OCI-LY3 (cell line): Measurements from ENCODE around the gene TAS1R2.
"Not testable (repeated sequence)": the region's sequence is repeated elsewhere in the genome, so short reads cannot be mapped to it uniquely, and the experiment has no call there.

Source experiments
- H2AFZ ChIP-seq: fragments of 200-600, 300-600 bp; shearing (Covaris generic); 2 replicates; pipeline ENCODE4 v1.6.0; 2014; ENCODE audit warnings: antibody characterized with exemption, low read depth, low read length
- H3K27ac ChIP-seq: fragments of 200-600, 300-600 bp; sonication (generic); 2 replicates; pipeline ENCODE4 v1.5.1; 2014; ENCODE audit warnings: mild to moderate bottlenecking, low read length, moderate library complexity, mixed read lengths
- H3K27me3 ChIP-seq: fragments of 200-600, 300-600 bp; sonication (generic); 2 replicates; pipeline ENCODE4 v1.6.1; 2014; ENCODE audit warnings: low read depth, low read length, mixed read lengths
- H3K36me3 ChIP-seq: fragments of 200-600, 300-600 bp; sonication (generic); replicated peaks from 2 replicates; pipeline ENCODE3; 2014; ENCODE audit warnings: low read depth, low read length, mixed read lengths
- H3K4me1 ChIP-seq: fragments of 300-600, 200-600 bp; sonication (generic); 2 replicates; pipeline ENCODE4 v1.6.1; 2014; ENCODE audit warnings: low read length, mixed read lengths
- H3K4me2 ChIP-seq: fragments of 200-600, 300-600 bp; sonication (generic); 2 replicates; pipeline ENCODE4 v1.6.1; 2014; ENCODE audit warnings: low read length, mixed read lengths
- H3K4me3 ChIP-seq: fragments of 300-600, 200-600 bp; sonication (generic); 2 replicates; pipeline ENCODE4 v1.5.1; 2014; ENCODE audit warnings: antibody characterized with exemption, mild to moderate bottlenecking, low read length, moderate library complexity
- H3K79me2 ChIP-seq: fragments of 300-600, 200-600 bp; shearing (Covaris generic); 2 replicates; pipeline ENCODE4 v1.6.1; 2014; ENCODE audit warnings: mild to moderate bottlenecking, low read length, mixed read lengths
- H3K9ac ChIP-seq: fragments of 300-600, 200-600 bp; shearing (Covaris generic); 2 replicates; pipeline ENCODE4 v1.6.0; 2014; ENCODE audit warnings: mild to moderate bottlenecking, low read length, moderate library complexity
- H3K9me3 ChIP-seq: fragments of 200-600, 300-600 bp; shearing (Covaris generic); 2 replicates; pipeline ENCODE4 v1.6.1; 2014; ENCODE audit warnings: low read length, mixed read lengths; ENCODE audit not compliant: insufficient read depth
- H4K20me1 ChIP-seq: fragments of 200-600, 300-600 bp; sonication (generic); 2 replicates; pipeline ENCODE4 v1.6.1; 2016; ENCODE audit warnings: low read length, mixed read lengths; ENCODE audit not compliant: insufficient read depth
- CTCF ChIP-seq: fragments of 200-600, 300-600 bp; sonication (generic); IDR thresholded peaks from 2 replicates; pipeline ENCODE4 v1.5.1; 2014; ENCODE audit warnings: antibody characterized with exemption, low read length, low read depth
- EZH2phosphoT487 ChIP-seq: fragments of 200-600 bp; shearing (Covaris generic); IDR thresholded peaks from 2 replicates; pipeline ENCODE4 v1.6.1; 2018; ENCODE audit warnings: antibody characterized with exemption, mixed run types, low read depth

The TAS1R2 gene

GRCh38 chr1:18874036-18874435, 14.6 kb upstream of the TAS1R2 start:
- Histone ChIP-seq H3K4me2 (no peak overlapping the region), H3K27me3 (no peaks in the 10 kb centered on the region), H3K79me2 (no peaks in the 10 kb centered on the region), H3K27ac (no peak overlapping the region), H4K20me1 (no peaks in the 10 kb centered on the region), H3K4me1 (no peaks in the 10 kb centered on the region), H3K9ac (no peak overlapping the region), H3K36me3 (no peaks in the 10 kb centered on the region), H3K4me3 (no peak overlapping the region), H2AFZ (no peak overlapping the region), H3K9me3 (no peaks in the 10 kb centered on the region)
- no peak for TF ChIP-seq CTCF
- TF ChIP-seq EZH2phosphoT487 = no peak

GRCh38 chr1:18872071-18872611, 12.7 kb upstream of the TAS1R2 start:
- Histone ChIP-seq H3K4me1 (no peaks in the 10 kb centered on the region), H3K9ac (no peak overlapping the region), H3K4me3 (no peak overlapping the region), H4K20me1 (no peaks in the 10 kb centered on the region), H3K79me2 (no peaks in the 10 kb centered on the region), H2AFZ (no peak overlapping the region), H3K9me3 (no peaks in the 10 kb centered on the region), H3K36me3 (no peaks in the 10 kb centered on the region), H3K27ac (no peak overlapping the region), H3K4me2 (no peak overlapping the region), H3K27me3 (no peaks in the 10 kb centered on the region)
- TF ChIP-seq CTCF (no peak), EZH2phosphoT487 (no peak)

GRCh38 chr1:18871401-18872070, 12.1 kb upstream of the TAS1R2 start:
- H3K27me3 ChIP-seq = no peaks in the 10 kb centered on the region
- H3K4me2 ChIP-seq = no peak overlapping the region
- H4K20me1 ChIP-seq = no peaks in the 10 kb centered on the region
- no peak overlapping the region for H2AFZ ChIP-seq
- no peaks in the 10 kb centered on the region for H3K9me3 ChIP-seq
- no peaks in the 10 kb centered on the region for H3K36me3 ChIP-seq
- H3K27ac ChIP-seq = no peak overlapping the region
- H3K79me2 ChIP-seq = no peaks in the 10 kb centered on the region
- no peak overlapping the region for H3K9ac ChIP-seq
- H3K4me3 ChIP-seq = no peak overlapping the region
- TF ChIP-seq EZH2phosphoT487 (no peak), CTCF (no peak)
- H3K4me1 ChIP-seq = no peaks in the 10 kb centered on the region

GRCh38 chr1:18870957-18871356, 11.5 kb upstream of the TAS1R2 start:
- H3K9ac ChIP-seq = no peak overlapping the region
- H3K36me3 ChIP-seq = no peaks in the 10 kb centered on the region
- TF ChIP-seq CTCF (no peak), EZH2phosphoT487 (no peak)
- no peaks in the 10 kb centered on the region for H4K20me1 ChIP-seq
- H3K27ac ChIP-seq = no peak overlapping the region
- no peaks in the 10 kb centered on the region for H3K9me3 ChIP-seq
- no peaks in the 10 kb centered on the region for H3K4me1 ChIP-seq
- no peaks in the 10 kb centered on the region for H3K27me3 ChIP-seq
- no peak overlapping the region for H3K4me3 ChIP-seq
- no peak overlapping the region for H3K4me2 ChIP-seq
- no peaks in the 10 kb centered on the region for H3K79me2 ChIP-seq
- H2AFZ ChIP-seq = no peak overlapping the region

- not testable (repeated sequence) for H3K9ac ChIP-seq, H3K27ac ChIP-seq, H3K36me3 ChIP-seq, H3K9me3 ChIP-seq, H3K4me1 ChIP-seq, H3K4me2 ChIP-seq, H3K79me2 ChIP-seq, H3K27me3 ChIP-seq, H3K4me3 ChIP-seq, H2AFZ ChIP-seq, H4K20me1 ChIP-seq
Measured at GRCh38 chr1:18870595-18870865, 11.1 kb upstream of the TAS1R2 start.
